ENCODE measurements around the gene FILIP1L. TPM values are rescaled to one million over a fixed set of nuclear protein-coding genes. Genes with fewer than 3 reads are reported as not detected.

Gene FILIP1L
- total and polyA plus RNA-seq, 11 donors: 18.2 to 120 (median 77.3) TPM

GRCh38 chr3:100081311-100081710, 33.0 kb downstream of the FILIP1L start:
- DNase-seq (no peak), ATAC-seq (no peak)
- H3K27me3 ChIP-seq: no peaks in the 10 kb centered on the region
- no peaks in the 10 kb centered on the region for H3K36me3 ChIP-seq
- peaks cover 0 to 33% (median 13%) of the 10 kb centered on the region in 12 donors for H3K4me1 ChIP-seq
- H3K4me3 ChIP-seq: no peak overlapping the region
- intact Hi-C loops (cut with DNase I): no loop called here
- WGBS, 4 donors: 58 to 71% (median 60%) methylated on average over 1 of the region's 1 CpG
- no peaks in the 10 kb centered on the region for H3K9me3 ChIP-seq
- no peak for TF ChIP-seq CTCF (IDR thresholded peaks at IDR 0.05)
- TF ChIP-seq POLR2A (IDR thresholded peaks at IDR 0.05): no peak
- H3K27ac ChIP-seq: peak overlapping the region in 4 of 12 donors; percentile 11 to 52 (median 20)

DNA sequence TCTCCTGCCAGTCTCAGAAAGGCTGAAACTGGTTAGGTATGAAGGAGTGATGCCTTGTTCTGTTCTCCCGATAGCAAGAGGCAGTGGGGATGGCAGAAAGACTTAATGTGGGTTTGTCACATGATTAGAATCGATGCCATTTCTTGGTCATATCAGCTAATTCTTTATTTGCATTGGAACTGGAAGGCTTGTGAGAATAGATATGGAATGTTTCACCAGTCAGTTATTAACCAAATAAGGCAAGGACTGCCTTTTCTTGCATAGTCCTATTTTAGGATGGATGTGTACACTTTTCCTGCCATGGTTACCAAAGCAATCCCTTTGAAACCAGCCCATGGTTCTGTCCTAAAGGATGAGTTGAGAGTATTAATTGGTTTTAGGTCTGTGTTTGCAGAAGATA, 33.7 kb downstream of the FILIP1L start:
- H3K4me3 ChIP-seq: no peak overlapping the region
- H3K36me3 ChIP-seq: no peaks in the 10 kb centered on the region
- no peak for TF ChIP-seq POLR2A (IDR thresholded peaks at IDR 0.05)
- TF ChIP-seq CTCF (IDR thresholded peaks at IDR 0.05): no peak
- intact Hi-C loops (cut with DNase I): no loop called here
- ATAC-seq: peak in 1 of 4 donors; percentile 28
- no peak for DNase-seq
- H3K27ac ChIP-seq: peak overlapping the region in 4 of 12 donors; percentile 24 to 40 (median 32)
- peaks cover 0 to 36% (median 21%) of the 10 kb centered on the region in 12 donors for H3K4me1 ChIP-seq
- H3K9me3 ChIP-seq: no peaks in the 10 kb centered on the region
- H3K27me3 ChIP-seq: no peaks in the 10 kb centered on the region
- WGBS, 4 donors: 63 to 90% (median 74%) methylated on average over 2 of the region's 2 CpGs

DNA sequence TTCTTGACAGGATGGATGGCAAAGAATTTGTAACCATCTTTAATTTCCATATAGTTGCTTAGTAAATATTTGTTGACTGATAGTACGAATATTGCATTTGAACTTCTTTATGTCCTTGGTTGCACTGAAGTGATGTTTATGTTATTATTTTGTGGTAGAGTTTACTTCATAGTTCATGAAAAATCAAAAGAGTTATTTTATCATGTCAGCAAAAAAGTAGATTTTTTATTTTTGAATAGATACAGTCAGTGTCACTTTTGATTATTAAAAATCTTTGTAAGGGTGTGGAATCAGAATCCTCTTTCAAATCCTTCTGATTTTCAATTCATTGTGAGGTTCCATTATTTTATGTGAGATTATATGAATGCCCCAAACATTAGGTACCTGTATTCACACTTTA, 35.0 kb downstream of the FILIP1L start:
- TF ChIP-seq POLR2A (IDR thresholded peaks at IDR 0.05) (no peak), CTCF (IDR thresholded peaks at IDR 0.05) (no peak)
- Histone ChIP-seq H3K4me3 (no peak overlapping the region), H3K27ac (no peak overlapping the region), H3K36me3 (no peaks in the 10 kb centered on the region), H3K27me3 (no peaks in the 10 kb centered on the region), H3K9me3 (no peaks in the 10 kb centered on the region), H3K4me1 (peaks cover 0 to 41% (median 30%) of the 10 kb centered on the region in 12 donors)
- no peak for ATAC-seq
- intact Hi-C loops (cut with DNase I): loop anchor here in 5 of 10 donors (5.0 to 10.0 kb wide), 4 partner anchors 33 to 105 kb away; partner anchors contain the start of gene FILIP1L (in 1 of the 5)
- WGBS, 4 donors: 91 to 100% (median 96%) methylated on average over 1 of the region's 1 CpG
- no peak for DNase-seq

- Histone ChIP-seq H3K27me3 (no peaks in the 10 kb centered on the region), H3K27ac (peak overlapping the region; percentile 29 to 87 (median 58)), H3K4me3 (no peak overlapping the region), H3K9me3 (no peaks in the 10 kb centered on the region), H3K4me1 (peaks cover 0 to 56% (median 46%) of the 10 kb centered on the region in 12 donors), H3K36me3 (no peaks in the 10 kb centered on the region)
- intact Hi-C loops (cut with DNase I): loop anchor here in 5 of 10 donors (5.0 to 10.0 kb wide), 4 partner anchors 35 to 108 kb away; partner anchors contain the start of gene FILIP1L (in 1 of the 5)
- peak in 1 of 5 donors; percentile 31 for DNase-seq
- 20 to 30% (median 26%) methylated on average over 7 of the region's 7 CpGs for WGBS, 4 donors
- ATAC-seq: peak; percentile 66 to 76 (median 70)
- TF ChIP-seq CTCF (IDR thresholded peaks at IDR 0.05): no peak
- TF ChIP-seq POLR2A (IDR thresholded peaks at IDR 0.05): no peak
Observed at GRCh38 chr3:100076731-100077529, 37.4 kb downstream of the FILIP1L start.

All from heart left ventricle (tissue), 16 donors.